Neutrophil (primary cell): ENCODE results near the gene SLFN12.
A peak's percentile ranks its signal among the peaks of the same experiment; 100 is the strongest.

Source experiments
- H3K27ac ChIP-seq: fragments of 200-600 bp; sonication (generic); 2 replicates; pipeline ENCODE4 v1.5.1; 2016; ENCODE audit warnings: mild to moderate bottlenecking, moderate library complexity
- H3K27me3 ChIP-seq: fragments of 200-600 bp; sonication (generic); 2 replicates; pipeline ENCODE4 v1.6.0; 2016; ENCODE audit warnings: mild to moderate bottlenecking
- H3K36me3 ChIP-seq: fragments of 200-600 bp; sonication (generic); 2 replicates; pipeline ENCODE4 v1.5.1; 2017
- H3K4me1 ChIP-seq, 2 experiments: fragments of 200-600 bp in 1 of 2; sonication (generic) in 1 of 2; 1 replicate in 1 of 2; 2 replicates in 1 of 2; pipeline versions ENCODE4 v1.5.1 to v1.6.1; 2013 to 2016; ENCODE audit warnings: low read depth in 1 of 2, low read length in 1 of 2, mild to moderate bottlenecking in 1 of 2, moderate library complexity in 1 of 2; ENCODE audit not compliant: control insufficient read depth in 1 of 2, insufficient read depth in 1 of 2
- H3K4me3 ChIP-seq, 2 experiments: fragments of 200-600 bp in 1 of 2; sonication (generic) in 1 of 2; 1 replicate in 1 of 2; 2 replicates in 1 of 2; pipeline ENCODE4 v1.5.1; 2013 to 2016; ENCODE audit warnings: low read depth in 1 of 2, low read length in 1 of 2, mild to moderate bottlenecking in 1 of 2, moderate library complexity in 1 of 2
- H3K9me3 ChIP-seq: fragments of 200-600 bp; sonication (generic); 2 replicates; pipeline ENCODE4 v1.5.1; 2016
- CTCF ChIP-seq: fragments of 200-600 bp; sonication (generic); IDR thresholded peaks from 2 replicates; pipeline ENCODE4 v1.5.1; 2016; ENCODE audit warnings: antibody characterized with exemption

Gene SLFN12

GRCh38 chr17:35432176-35433074, at the start of gene SLFN12:
Gene SLFN12 (minus strand): TSS chr17:35432500. CDS start chr17:35423028, 9,472 bp downstream.
- Histone ChIP-seq H3K4me1 (peaks cover 20 to 24% of the 10 kb centered on the region in 2 experiments), H3K9me3 (no peaks in the 10 kb centered on the region), H3K36me3 (no peaks in the 10 kb centered on the region), H3K4me3 (peak within 1 kb of the TSS; percentile 72 to 82), H3K27me3 (peaks cover 21% of the 10 kb centered on the region), H3K27ac (peak within 1 kb of the TSS; percentile 83)
- TF ChIP-seq CTCF, result no peak

GRCh38 chr17:35479271-35479670, 47.0 kb upstream of the SLFN12 start:
- no peak for TF ChIP-seq CTCF
- Histone ChIP-seq H3K27me3 (peaks cover 63% of the 10 kb centered on the region), H3K4me1 (no peaks in the 10 kb centered on the region), H3K9me3 (no peaks in the 10 kb centered on the region), H3K36me3 (no peaks in the 10 kb centered on the region), H3K4me3 (no peak overlapping the region), H3K27ac (no peak overlapping the region)

GRCh38 chr17:35477248-35477647, 44.9 kb upstream of the SLFN12 start:
- Histone ChIP-seq H3K4me1 (no peaks in the 10 kb centered on the region), H3K27ac (no peak overlapping the region), H3K36me3 (no peaks in the 10 kb centered on the region), H3K4me3 (no peak overlapping the region), H3K27me3 (peaks cover 57% of the 10 kb centered on the region), H3K9me3 (no peaks in the 10 kb centered on the region)
- no peak for TF ChIP-seq CTCF

GRCh38 chr17:35476283-35476820, 44.1 kb upstream of the SLFN12 start:
- Histone ChIP-seq H3K27me3 (peaks cover 52% of the 10 kb centered on the region), H3K27ac (no peak overlapping the region), H3K4me3 (no peak overlapping the region), H3K9me3 (no peaks in the 10 kb centered on the region), H3K36me3 (no peaks in the 10 kb centered on the region), H3K4me1 (no peaks in the 10 kb centered on the region)
- no peak for TF ChIP-seq CTCF

- no peaks in the 10 kb centered on the region for H3K4me1 ChIP-seq
- TF ChIP-seq CTCF, result no peak
- peaks cover 18% of the 10 kb centered on the region for H3K27me3 ChIP-seq
- H3K36me3 ChIP-seq, result no peaks in the 10 kb centered on the region
- H3K4me3 ChIP-seq, result no peak overlapping the region
- no peaks in the 10 kb centered on the region for H3K9me3 ChIP-seq
- H3K27ac ChIP-seq, result no peak overlapping the region
Measured at GRCh38 chr17:35468475-35468874, 36.2 kb upstream of the SLFN12 start.
